ENCODE data around the gene WWOX. TPM values are rescaled to one million over a fixed set of nuclear protein-coding genes. Genes with fewer than 3 reads are reported as not detected.

The WWOX gene
- total RNA-seq, 1 donor from 2014 or later: 28.2 TPM

DNA sequence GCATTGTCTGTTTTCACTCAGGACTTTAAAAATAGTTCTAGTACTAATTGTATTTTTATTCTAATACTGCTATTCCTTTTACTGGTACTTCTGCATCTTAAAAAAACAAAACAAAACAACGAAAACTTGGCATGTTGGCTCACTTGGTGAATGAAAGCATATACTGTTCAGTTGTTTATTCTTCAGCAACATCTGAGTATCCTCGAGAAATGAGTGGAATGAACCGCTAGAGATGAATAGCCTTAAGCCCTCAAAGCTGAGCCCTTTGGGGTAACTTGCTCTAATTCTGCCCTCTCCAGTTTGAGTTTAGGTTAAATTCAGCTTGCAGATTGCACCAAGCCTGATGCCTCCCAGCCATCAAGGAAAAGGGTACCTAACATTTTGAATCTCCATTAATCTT is 126.5 kb downstream of the WWOX start:
- no peak overlapping the region for H3K27ac Mint-ChIP-seq
- H3K9me3 Mint-ChIP-seq: peaks cover 4% of the 10 kb centered on the region
- H3K27me3 Mint-ChIP-seq: no peaks in the 10 kb centered on the region
- peaks cover 4% of the 10 kb centered on the region for H3K4me1 Mint-ChIP-seq (ENCODE audit: unreplicated experiment)
- no peak overlapping the region for H3K4me3 Mint-ChIP-seq
- TF ChIP-seq, protein P1, sequence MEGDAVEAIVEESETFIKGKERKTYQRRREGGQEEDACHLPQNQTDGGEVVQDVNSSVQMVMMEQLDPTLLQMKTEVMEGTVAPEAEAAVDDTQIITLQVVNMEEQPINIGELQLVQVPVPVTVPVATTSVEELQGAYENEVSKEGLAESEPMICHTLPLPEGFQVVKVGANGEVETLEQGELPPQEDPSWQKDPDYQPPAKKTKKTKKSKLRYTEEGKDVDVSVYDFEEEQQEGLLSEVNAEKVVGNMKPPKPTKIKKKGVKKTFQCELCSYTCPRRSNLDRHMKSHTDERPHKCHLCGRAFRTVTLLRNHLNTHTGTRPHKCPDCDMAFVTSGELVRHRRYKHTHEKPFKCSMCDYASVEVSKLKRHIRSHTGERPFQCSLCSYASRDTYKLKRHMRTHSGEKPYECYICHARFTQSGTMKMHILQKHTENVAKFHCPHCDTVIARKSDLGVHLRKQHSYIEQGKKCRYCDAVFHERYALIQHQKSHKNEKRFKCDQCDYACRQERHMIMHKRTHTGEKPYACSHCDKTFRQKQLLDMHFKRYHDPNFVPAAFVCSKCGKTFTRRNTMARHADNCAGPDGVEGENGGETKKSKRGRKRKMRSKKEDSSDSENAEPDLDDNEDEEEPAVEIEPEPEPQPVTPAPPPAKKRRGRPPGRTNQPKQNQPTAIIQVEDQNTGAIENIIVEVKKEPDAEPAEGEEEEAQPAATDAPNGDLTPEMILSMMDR (conservative IDR thresholded peaks at IDR 0.05): no peak
- DNase-seq (ENCODE audit: extremely low spot score, unreplicated experiment): no peak
- H3K36me3 Mint-ChIP-seq: no peaks in the 10 kb centered on the region

DNA sequence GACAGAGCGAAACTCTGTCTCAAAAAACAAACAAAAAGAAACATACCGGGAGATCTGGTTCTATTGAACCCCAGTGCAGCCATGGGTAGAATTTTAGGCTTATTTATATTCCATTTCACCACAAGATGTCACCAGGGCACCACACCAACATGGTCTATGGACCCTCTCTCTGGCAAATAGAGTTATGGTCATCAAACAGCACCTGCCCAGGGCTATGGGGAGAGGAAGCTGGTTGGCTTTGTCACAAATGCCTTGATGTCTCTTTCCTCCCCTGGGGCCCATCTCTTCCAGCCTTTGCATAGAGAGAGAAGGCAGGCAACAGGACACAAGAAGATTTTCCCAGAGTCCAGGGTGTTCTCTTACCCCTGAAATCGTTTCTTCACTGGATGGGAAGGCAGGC is 128.4 kb downstream of the WWOX start:
- no peak overlapping the region for H3K4me3 Mint-ChIP-seq
- H3K9me3 Mint-ChIP-seq: peaks cover 4% of the 10 kb centered on the region
- H3K27me3 Mint-ChIP-seq: no peaks in the 10 kb centered on the region
- peaks cover 4% of the 10 kb centered on the region for H3K4me1 Mint-ChIP-seq (ENCODE audit: unreplicated experiment)
- DNase-seq (ENCODE audit: extremely low spot score, unreplicated experiment): no peak
- no peak overlapping the region for H3K27ac Mint-ChIP-seq
- TF ChIP-seq, protein P1 (conservative IDR thresholded peaks at IDR 0.05): peak; percentile 62
- no peaks in the 10 kb centered on the region for H3K36me3 Mint-ChIP-seq

DNA sequence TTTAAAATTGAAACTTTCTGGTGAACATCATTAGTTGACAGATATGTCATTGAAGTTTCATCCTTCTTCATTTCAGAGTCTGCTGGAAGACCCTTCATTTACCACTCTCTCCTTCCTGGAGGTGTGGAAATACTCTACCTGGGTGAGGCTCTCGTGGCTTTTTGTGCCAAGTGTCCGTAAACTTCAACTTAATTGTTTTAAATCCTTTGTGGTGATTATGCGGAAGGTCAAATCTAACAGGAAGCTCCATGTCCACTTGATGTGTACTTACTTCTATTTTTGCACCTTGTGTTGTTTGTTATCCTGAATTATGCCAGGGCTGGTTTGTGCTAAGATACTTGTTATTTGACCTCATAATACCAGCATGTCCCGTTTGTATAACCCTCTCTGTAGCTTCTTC is 129.2 kb downstream of the WWOX start:
- TF ChIP-seq, protein P1 (conservative IDR thresholded peaks at IDR 0.05): no peak
- no peaks in the 10 kb centered on the region for H3K36me3 Mint-ChIP-seq
- peaks cover 4% of the 10 kb centered on the region for H3K4me1 Mint-ChIP-seq (ENCODE audit: unreplicated experiment)
- H3K27me3 Mint-ChIP-seq: no peaks in the 10 kb centered on the region
- H3K27ac Mint-ChIP-seq: no peak overlapping the region
- H3K9me3 Mint-ChIP-seq: no peaks in the 10 kb centered on the region
- DNase-seq (ENCODE audit: extremely low spot score, unreplicated experiment): no peak
- no peak overlapping the region for H3K4me3 Mint-ChIP-seq

DNA sequence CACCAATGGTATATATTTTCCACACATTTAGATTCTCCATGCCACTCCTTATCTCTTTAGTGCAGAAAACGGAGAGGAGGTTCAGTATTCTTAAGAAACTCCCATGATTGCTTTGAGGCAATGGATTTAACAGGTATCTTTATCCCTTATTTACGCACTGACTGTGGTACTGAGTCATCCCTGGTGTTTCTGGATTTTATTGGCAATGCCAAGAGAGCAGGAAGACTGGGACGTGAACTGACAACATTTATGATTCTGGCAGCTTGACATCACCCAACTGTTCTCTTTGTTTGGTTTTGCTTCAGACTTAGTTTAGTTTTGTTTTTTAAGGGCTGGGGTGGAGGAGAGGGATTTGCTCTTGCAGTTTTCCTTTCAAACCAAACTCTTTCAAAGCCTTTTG is 131.4 kb downstream of the WWOX start:
- H3K27ac Mint-ChIP-seq: no peak overlapping the region
- no peak for DNase-seq (ENCODE audit: extremely low spot score, unreplicated experiment)
- H3K27me3 Mint-ChIP-seq: no peaks in the 10 kb centered on the region
- H3K4me1 Mint-ChIP-seq (ENCODE audit: unreplicated experiment): peaks cover 16% of the 10 kb centered on the region
- TF ChIP-seq, protein P1 (conservative IDR thresholded peaks at IDR 0.05): no peak
- H3K9me3 Mint-ChIP-seq: no peaks in the 10 kb centered on the region
- H3K4me3 Mint-ChIP-seq: no peak overlapping the region
- no peaks in the 10 kb centered on the region for H3K36me3 Mint-ChIP-seq

DNA sequence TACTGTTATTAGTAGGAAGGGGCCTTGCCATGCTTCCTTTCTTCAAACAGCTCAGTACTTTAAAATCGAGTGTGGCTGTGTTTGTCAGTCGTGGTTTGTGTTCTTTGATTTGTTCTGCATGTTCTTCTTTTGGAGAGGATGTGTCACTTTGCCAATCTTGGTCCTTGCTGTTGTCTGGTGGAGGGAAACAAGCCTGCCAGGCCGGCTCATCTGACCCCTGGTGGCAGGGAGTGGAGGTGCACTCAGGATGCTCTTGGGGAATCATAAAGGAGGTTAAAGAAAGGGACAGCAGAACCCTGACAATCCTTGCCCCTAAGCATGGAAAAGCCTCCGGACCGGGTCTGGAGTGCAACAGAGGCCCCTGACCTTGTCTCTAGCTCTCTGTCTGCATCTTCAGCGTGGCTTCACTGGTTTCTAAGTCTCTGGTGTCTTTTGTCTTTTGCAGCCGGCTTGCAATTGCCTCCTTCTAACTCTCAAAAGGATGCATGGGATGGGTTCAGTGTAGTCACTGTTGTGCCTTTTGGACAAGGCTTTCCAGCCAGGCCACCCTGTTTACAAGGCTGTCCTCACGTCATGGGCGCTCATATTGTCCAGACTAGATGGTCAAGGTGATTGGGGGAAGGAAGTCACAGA is 135.8 kb downstream of the WWOX start:
- Mint-ChIP-seq H3K27ac (peak overlapping the region; percentile 3), H3K9me3 (no peaks in the 10 kb centered on the region), H3K36me3 (no peaks in the 10 kb centered on the region), H3K4me3 (no peak overlapping the region), H3K27me3 (no peaks in the 10 kb centered on the region), H3K4me1 (ENCODE audit: unreplicated experiment) (peaks cover 34% of the 10 kb centered on the region)
- DNase-seq (ENCODE audit: extremely low spot score, unreplicated experiment): peak; percentile 76
- TF ChIP-seq, protein P1 (conservative IDR thresholded peaks at IDR 0.05): peak; percentile 87
